ENCODE results near the gene NACC1.
A peak's percentile ranks its signal among the peaks of the same experiment; 100 is the strongest.

The NACC1 gene

DNA sequence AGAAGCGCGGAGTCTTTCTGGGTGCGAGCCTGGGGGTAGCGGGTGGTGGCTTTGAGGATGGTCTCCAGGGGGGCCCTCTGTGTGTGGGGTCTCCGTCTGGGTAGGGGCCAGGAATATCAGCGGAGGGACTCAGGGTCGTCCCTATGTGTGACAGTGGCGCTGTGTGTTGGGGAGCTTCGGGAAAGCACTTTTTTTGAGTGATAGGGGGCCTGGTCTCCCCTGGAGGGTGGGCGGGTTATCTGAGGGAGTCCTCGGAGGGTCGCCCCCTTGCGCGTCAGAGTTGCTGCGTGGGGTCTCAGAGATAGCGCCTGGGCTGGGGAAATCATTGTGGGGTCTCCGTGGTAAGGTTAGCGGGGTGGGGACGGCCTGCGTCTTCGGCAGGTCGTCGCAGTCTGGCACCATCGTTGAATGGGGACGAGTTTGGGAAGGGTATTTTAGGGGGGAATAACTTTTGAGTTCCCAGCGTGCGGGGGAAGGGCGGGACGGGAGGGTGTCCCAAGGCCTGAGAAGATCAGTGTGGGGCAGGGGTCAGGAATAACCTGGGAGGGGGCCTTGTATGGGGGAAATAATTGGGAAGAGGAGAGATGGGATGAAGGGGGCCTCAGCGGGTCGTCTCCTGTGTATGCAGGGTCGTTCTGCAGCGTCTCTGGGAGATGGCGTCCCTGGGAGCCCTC lies 33.0 kb downstream of the NACC1 start:
- peak; percentile 34 for TF ChIP-seq YY1 (IDR thresholded peaks at IDR 0.05; ENCODE audit: insufficient read depth, insufficient read length)
- no peak for TF ChIP-seq SUZ12 (IDR thresholded peaks at IDR 0.05; ENCODE audit: extremely low read depth, insufficient read depth, insufficient read length)
- no peak for TF ChIP-seq ZNF274 (IDR thresholded peaks at IDR 0.05; ENCODE audit: low read depth, low read length)
- H3K36me3 ChIP-seq (ENCODE audit: insufficient read depth, insufficient read length, low read length): peaks cover 16% of the 10 kb centered on the region
- H3K4me3 ChIP-seq (ENCODE audit: insufficient read length, low read depth): peak overlapping the region; percentile 83
- peaks cover 3% of the 10 kb centered on the region for H3K4me1 ChIP-seq (ENCODE audit: insufficient read depth, insufficient read length)
- DNase-seq (ENCODE audit: low read depth, low spot score): no peak
- no peaks in the 10 kb centered on the region for H3K27me3 ChIP-seq (ENCODE audit: insufficient read depth, insufficient read length)
- no peaks in the 10 kb centered on the region for H3K9me3 ChIP-seq (ENCODE audit: insufficient read depth, low read length)
- H3K9ac ChIP-seq (ENCODE audit: insufficient read length, low read depth): peak overlapping the region; percentile 98

DNA sequence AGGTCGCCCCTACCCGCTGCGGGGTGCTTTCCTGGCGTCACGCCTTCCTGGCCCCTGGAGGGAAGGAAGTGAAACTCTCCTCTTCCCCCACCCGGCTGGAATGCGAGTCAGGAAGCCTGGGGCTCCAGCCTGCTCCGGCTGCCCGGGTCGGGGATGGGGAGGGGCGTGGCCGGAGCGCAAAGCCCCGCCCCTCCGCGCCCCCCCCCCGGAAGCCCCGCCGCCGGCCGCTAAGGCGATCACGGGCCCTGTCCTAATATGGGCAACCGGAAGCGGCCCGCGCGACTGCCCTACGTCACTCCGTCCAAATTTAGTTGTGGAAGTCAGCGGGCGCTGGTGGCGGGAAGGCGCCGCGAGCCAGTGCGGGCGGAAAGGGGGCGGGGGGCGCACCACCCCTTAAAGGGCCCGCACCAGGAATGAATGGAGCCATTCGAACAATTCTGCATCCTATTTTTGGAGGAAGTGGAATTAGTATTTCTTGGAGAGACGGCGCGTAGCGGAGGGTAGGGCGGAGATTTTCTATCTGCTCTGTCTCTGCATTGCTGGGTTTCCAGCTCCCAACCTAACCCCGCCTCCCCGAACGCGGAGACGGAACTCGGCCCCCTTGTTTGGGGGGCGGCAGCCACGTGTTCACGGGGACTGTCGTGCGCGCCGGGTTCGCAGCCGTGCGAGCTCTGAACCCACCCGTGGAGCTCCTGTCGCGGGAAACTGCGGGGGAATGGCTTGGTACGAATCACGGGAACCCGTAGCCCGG lies 33.7 kb downstream of the NACC1 start:
- H3K4me1 ChIP-seq (ENCODE audit: insufficient read depth, insufficient read length): peaks cover 3% of the 10 kb centered on the region

DNA sequence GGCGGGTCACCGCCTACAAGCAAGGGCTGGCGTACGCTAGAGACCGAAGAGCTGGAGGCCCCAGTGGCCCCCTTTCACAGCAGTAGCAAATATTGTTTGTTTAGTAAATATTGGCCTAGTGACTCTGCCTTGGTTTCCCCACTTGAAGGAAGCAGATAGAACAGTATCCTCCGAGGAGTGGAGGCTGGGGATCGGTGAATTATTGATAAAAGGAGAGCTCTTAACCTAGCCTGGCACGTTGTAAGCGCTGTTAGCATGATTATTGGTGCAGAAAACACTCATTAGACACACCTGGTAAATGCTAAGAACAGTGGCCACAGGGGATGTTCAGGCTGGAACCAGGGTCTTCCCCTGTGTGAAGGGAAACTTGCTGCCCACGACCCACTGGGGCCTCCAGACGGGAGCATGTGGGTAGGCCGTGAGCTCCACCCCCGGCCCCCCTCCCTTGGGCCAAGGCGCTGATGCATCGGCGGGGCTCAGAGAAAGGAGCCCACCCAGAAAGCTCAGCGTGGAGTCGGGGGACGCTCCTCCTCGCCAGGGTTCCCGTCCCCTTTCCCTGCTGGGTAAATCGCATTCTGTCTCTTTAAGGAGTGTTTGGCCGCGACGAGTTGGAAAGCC lies 34.4 kb downstream of the NACC1 start:
- peak; percentile 93 for DNase-seq (ENCODE audit: low read depth, low spot score)
- H3K36me3 ChIP-seq (ENCODE audit: insufficient read depth, insufficient read length, low read length): peaks cover 16% of the 10 kb centered on the region
- H3K4me1 ChIP-seq (ENCODE audit: insufficient read depth, insufficient read length): peaks cover 5% of the 10 kb centered on the region
- peak overlapping the region; percentile 100 for H3K9ac ChIP-seq (ENCODE audit: insufficient read length, low read depth)
- H3K9me3 ChIP-seq (ENCODE audit: insufficient read depth, low read length): no peaks in the 10 kb centered on the region
- H3K4me3 ChIP-seq (ENCODE audit: insufficient read length, low read depth): peak overlapping the region; percentile 98
- no peaks in the 10 kb centered on the region for H3K27me3 ChIP-seq (ENCODE audit: insufficient read depth, insufficient read length)
- no peak for TF ChIP-seq YY1 (IDR thresholded peaks at IDR 0.05; ENCODE audit: insufficient read depth, insufficient read length)
- TF ChIP-seq SUZ12 (IDR thresholded peaks at IDR 0.05; ENCODE audit: extremely low read depth, insufficient read depth, insufficient read length): no peak
- TF ChIP-seq ZNF274 (IDR thresholded peaks at IDR 0.05; ENCODE audit: low read depth, low read length): no peak

More for the DNA sequence above, 33.7 kb downstream of the NACC1 start:
- Histone ChIP-seq H3K9me3 (ENCODE audit: insufficient read depth, low read length) (no peaks in the 10 kb centered on the region), H3K4me3 (ENCODE audit: insufficient read length, low read depth) (peak overlapping the region; percentile 98), H3K27me3 (ENCODE audit: insufficient read depth, insufficient read length) (no peaks in the 10 kb centered on the region), H3K36me3 (ENCODE audit: insufficient read depth, insufficient read length, low read length) (peaks cover 16% of the 10 kb centered on the region), H3K9ac (ENCODE audit: insufficient read length, low read depth) (peak overlapping the region; percentile 100)
- no peak for TF ChIP-seq SUZ12 (IDR thresholded peaks at IDR 0.05; ENCODE audit: extremely low read depth, insufficient read depth, insufficient read length)
- no peak for TF ChIP-seq ZNF274 (IDR thresholded peaks at IDR 0.05; ENCODE audit: low read depth, low read length)
- no peak for TF ChIP-seq YY1 (IDR thresholded peaks at IDR 0.05; ENCODE audit: insufficient read depth, insufficient read length)
- peak; percentile 96 for DNase-seq (ENCODE audit: low read depth, low spot score)

DNA sequence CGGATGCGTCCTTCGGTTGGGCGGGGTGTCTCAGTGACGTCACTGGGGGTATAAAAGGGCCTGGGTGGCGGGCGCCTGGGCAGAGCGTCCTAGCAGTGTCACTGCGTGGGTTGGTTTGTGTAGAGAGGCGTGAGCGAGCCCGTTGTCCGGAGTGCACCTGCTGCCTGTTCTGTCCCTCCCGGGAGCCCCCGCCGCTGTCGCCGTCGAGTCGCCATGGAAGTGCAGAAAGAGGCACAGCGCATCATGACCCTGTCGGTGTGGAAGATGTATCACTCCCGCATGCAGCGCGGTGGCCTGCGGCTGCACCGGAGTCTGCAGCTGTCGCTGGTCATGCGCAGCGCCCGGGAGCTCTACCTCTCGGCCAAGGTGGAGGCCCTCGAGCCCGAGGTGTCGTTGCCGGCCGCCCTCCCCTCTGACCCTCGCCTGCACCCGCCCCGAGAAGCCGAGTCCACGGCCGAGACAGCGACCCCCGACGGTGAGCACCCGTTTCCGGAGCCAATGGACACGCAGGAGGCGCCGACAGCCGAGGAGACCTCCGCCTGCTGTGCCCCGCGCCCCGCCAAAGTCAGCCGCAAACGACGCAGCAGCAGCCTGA lies 35.0 kb downstream of the NACC1 start:
- DNase-seq (ENCODE audit: low read depth, low spot score): no peak
- Histone ChIP-seq H3K9me3 (ENCODE audit: insufficient read depth, low read length) (no peaks in the 10 kb centered on the region), H3K4me3 (ENCODE audit: insufficient read length, low read depth) (peak overlapping the region; percentile 98), H3K36me3 (ENCODE audit: insufficient read depth, insufficient read length, low read length) (peaks cover 16% of the 10 kb centered on the region), H3K27me3 (ENCODE audit: insufficient read depth, insufficient read length) (no peaks in the 10 kb centered on the region), H3K9ac (ENCODE audit: insufficient read length, low read depth) (peak overlapping the region; percentile 100), H3K4me1 (ENCODE audit: insufficient read depth, insufficient read length) (peaks cover 5% of the 10 kb centered on the region)
- TF ChIP-seq YY1 (IDR thresholded peaks at IDR 0.05; ENCODE audit: insufficient read depth, insufficient read length) (no peak), SUZ12 (IDR thresholded peaks at IDR 0.05; ENCODE audit: extremely low read depth, insufficient read depth, insufficient read length) (no peak), ZNF274 (IDR thresholded peaks at IDR 0.05; ENCODE audit: low read depth, low read length) (no peak)

DNA sequence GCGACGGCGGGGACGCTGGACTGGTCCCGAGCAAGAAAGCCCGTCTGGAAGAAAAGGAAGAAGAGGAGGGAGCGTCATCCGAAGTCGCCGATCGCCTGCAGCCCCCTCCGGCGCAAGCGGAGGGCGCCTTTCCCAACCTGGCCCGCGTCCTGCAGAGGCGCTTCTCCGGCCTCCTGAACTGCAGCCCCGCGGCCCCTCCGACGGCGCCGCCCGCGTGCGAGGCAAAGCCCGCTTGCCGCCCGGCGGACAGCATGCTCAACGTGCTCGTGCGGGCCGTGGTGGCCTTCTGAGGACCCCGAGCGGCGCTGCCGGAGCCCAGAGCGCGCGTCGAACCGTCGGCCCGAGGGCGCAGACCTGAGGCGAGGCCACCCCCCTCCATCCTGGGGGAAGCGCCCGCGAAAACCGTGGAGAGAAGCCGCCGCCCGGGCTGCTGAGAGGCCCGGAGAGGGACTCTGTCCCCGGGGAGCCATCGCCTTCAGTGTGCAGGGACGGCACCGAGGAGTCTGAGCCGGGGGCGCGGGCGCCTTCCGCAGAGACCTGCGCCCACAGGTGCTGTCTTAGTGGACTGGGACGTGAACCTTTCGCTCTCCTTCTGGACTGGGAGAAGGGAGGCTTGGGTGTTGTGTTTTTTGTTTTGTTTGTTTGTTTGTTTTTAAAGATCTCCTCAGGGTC lies 35.6 kb downstream of the NACC1 start:
- H3K9me3 ChIP-seq (ENCODE audit: insufficient read depth, low read length): no peaks in the 10 kb centered on the region
- TF ChIP-seq SUZ12 (IDR thresholded peaks at IDR 0.05; ENCODE audit: extremely low read depth, insufficient read depth, insufficient read length): no peak
- no peak for TF ChIP-seq ZNF274 (IDR thresholded peaks at IDR 0.05; ENCODE audit: low read depth, low read length)
- TF ChIP-seq YY1 (IDR thresholded peaks at IDR 0.05; ENCODE audit: insufficient read depth, insufficient read length): no peak
- peaks cover 16% of the 10 kb centered on the region for H3K36me3 ChIP-seq (ENCODE audit: insufficient read depth, insufficient read length, low read length)
- H3K4me3 ChIP-seq (ENCODE audit: insufficient read length, low read depth): peak overlapping the region; percentile 98
- no peaks in the 10 kb centered on the region for H3K27me3 ChIP-seq (ENCODE audit: insufficient read depth, insufficient read length)
- DNase-seq (ENCODE audit: low read depth, low spot score): no peak
- peaks cover 5% of the 10 kb centered on the region for H3K4me1 ChIP-seq (ENCODE audit: insufficient read depth, insufficient read length)
- H3K9ac ChIP-seq (ENCODE audit: insufficient read length, low read depth): peak overlapping the region; percentile 100

DNA sequence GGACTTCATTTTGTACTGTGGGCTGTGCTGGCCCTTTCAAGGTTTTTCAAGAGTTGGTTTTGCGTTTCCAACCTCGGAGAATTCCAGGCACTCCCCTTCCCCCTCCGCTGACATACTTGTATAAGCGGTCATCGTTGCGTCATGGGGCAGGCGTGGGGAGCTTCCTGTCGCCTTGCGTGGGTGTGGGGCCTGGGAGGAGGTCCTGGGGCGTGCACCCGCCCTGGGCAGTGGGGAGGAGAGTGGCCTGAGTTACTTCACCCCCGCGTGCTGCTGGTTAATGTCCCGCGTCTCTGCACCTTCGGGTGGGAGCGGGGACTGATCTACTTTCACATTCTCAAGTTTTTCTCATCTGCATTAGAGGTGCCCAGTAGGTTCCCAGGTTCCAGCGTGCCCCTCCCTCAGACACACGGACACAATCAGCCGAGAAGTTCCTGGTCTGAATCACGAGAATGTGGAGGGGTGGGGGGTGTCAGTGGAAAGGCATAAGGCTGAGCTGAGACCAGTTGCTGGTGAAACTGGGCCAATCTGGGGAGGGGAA lies 36.2 kb downstream of the NACC1 start:
- Histone ChIP-seq H3K9me3 (ENCODE audit: insufficient read depth, low read length) (no peaks in the 10 kb centered on the region), H3K36me3 (ENCODE audit: insufficient read depth, insufficient read length, low read length) (peaks cover 16% of the 10 kb centered on the region), H3K4me3 (ENCODE audit: insufficient read length, low read depth) (peak overlapping the region; percentile 98), H3K27me3 (ENCODE audit: insufficient read depth, insufficient read length) (no peaks in the 10 kb centered on the region), H3K4me1 (ENCODE audit: insufficient read depth, insufficient read length) (peaks cover 5% of the 10 kb centered on the region), H3K9ac (ENCODE audit: insufficient read length, low read depth) (peak overlapping the region; percentile 100)
- no peak for TF ChIP-seq SUZ12 (IDR thresholded peaks at IDR 0.05; ENCODE audit: extremely low read depth, insufficient read depth, insufficient read length)
- no peak for TF ChIP-seq YY1 (IDR thresholded peaks at IDR 0.05; ENCODE audit: insufficient read depth, insufficient read length)
- TF ChIP-seq ZNF274 (IDR thresholded peaks at IDR 0.05; ENCODE audit: low read depth, low read length): no peak
- no peak for DNase-seq (ENCODE audit: low read depth, low spot score)
